K562 (cell line): Measurements from ENCODE around the gene CAPN2. TPM values are rescaled to one million over a fixed set of nuclear protein-coding genes. Genes with fewer than 3 reads are reported as not detected.

Source experiments
- BRF1 ChIP-seq: IDR thresholded peaks from 3 replicates; pipeline ENCODE4 v1.6.1; 2011; ENCODE audit warnings: borderline replicate concordance, mild to moderate bottlenecking; ENCODE audit not compliant: insufficient read length; ENCODE audit errors: extremely low read depth
- EZH2 ChIP-seq: IDR thresholded peaks from 2 replicates; pipeline ENCODE4 v1.6.1; 2012; ENCODE audit warnings: low read depth, mild to moderate bottlenecking, inconsistent platforms, low read length, borderline replicate concordance
- GTF2A2 ChIP-seq: IDR thresholded peaks from 2 replicates; pipeline ENCODE4 v1.6.1; 2016; ENCODE audit warnings: mild to moderate bottlenecking, missing genetic modification characterization, missing compliant biosample characterization
- KLF16 ChIP-seq: IDR thresholded peaks from 2 replicates; pipeline ENCODE4 v1.6.1; 2016; ENCODE audit warnings: antibody characterized with exemption
- NFYB ChIP-seq: IDR thresholded peaks from 2 replicates; pipeline ENCODE4 v1.6.1; 2011; ENCODE audit warnings: mild to moderate bottlenecking, moderate library complexity; ENCODE audit not compliant: insufficient read length; ENCODE audit errors: extremely low read depth
- NR2F6 ChIP-seq: fragments of 450-650 bp; formaldehyde crosslinking; IDR thresholded peaks from 2 replicates; pipeline ENCODE4 v1.4.0; 2020; ENCODE audit warnings: mild to moderate bottlenecking
- RBM14 ChIP-seq: fragments of 200-400 bp; formaldehyde crosslinking; IDR thresholded peaks from 2 replicates; pipeline ENCODE4 v1.6.1; 2018; ENCODE audit warnings: low read depth, mild to moderate bottlenecking, low read length, moderate library complexity, borderline replicate concordance; ENCODE audit not compliant: insufficient read depth
- RFX5 ChIP-seq: IDR thresholded peaks from 2 replicates; pipeline ENCODE4 v1.6.1; 2011; ENCODE audit warnings: low read depth, mild to moderate bottlenecking, improper control_type of control experiment, low read length
- STAT5B ChIP-seq: fragments of 250-450 bp; sonication (Bioruptor Pico); IDR thresholded peaks from 2 replicates; pipeline ENCODE4 v1.8.0; 2021; ENCODE audit warnings: mild to moderate bottlenecking, inconsistent platforms
- ZC3H4 ChIP-seq: sonication (generic); formaldehyde crosslinking; IDR thresholded peaks from 2 replicates; pipeline ENCODE4 v1.9.0; 2021; ENCODE audit warnings: missing genetic modification reagents, borderline replicate concordance
- ZFPM2 ChIP-seq: fragments of 250-450 bp; sonication (Bioruptor Pico); IDR thresholded peaks from 2 replicates; pipeline ENCODE4 v1.5.1; 2022; ENCODE audit warnings: mild to moderate bottlenecking
- ZNF717 ChIP-seq: fragments of 250-450 bp; sonication (Bioruptor Pico); IDR thresholded peaks from 2 replicates; pipeline ENCODE4 v1.5.0; 2021
- ZNF785 ChIP-seq: fragments of 250-450 bp; sonication (Bioruptor Pico); IDR thresholded peaks from 2 replicates; pipeline ENCODE4 v1.4.0; 2020; ENCODE audit warnings: mild to moderate bottlenecking
- polyA plus RNA-seq, 8 experiments: library from polyadenylated mRNA; depleted of rRNA in 4 of 8; stranded (reverse) in 5 of 8; unstranded in 3 of 8; fragments of >200 nt; fragmentation: Nextera tagmentation in 2 of 8; fragmentation: Illumina TruSeq in 1 of 8; extraction: Ambion mirVana in 2 of 8; extraction: Trizol in 1 of 8; gene quantifications; 2 replicates each; pipeline versions ENCODE4 v1.2.1 to v1.2.3, GENCODE V29; 2011 to 2014; ENCODE audit warnings: inconsistent platforms in 1 of 8, missing spikeins in 1 of 8
- total RNA-seq, 7 experiments: library from RNA; depleted of rRNA in 6 of 7; stranded (reverse); fragments of >200 nt in 6 of 7; fragmentation: Illumina TruSeq in 2 of 7; extraction: Trizol in 2 of 7; gene quantifications; 2 replicates each; pipeline versions ENCODE4 v1.2.1 to v1.2.3, GENCODE V29; 2011 to 2021; ENCODE audit warnings: low replicate concordance in 1 of 7
- TF ChIP-seq, protein P1 (sequence below): sonication (generic); formaldehyde crosslinking; IDR thresholded peaks from 2 replicates; pipeline ENCODE4 v1.8.1; 2022; ENCODE audit warnings: missing genetic modification reagents
- TF ChIP-seq, protein P2 (sequence below): fragments of 250-450 bp; sonication (Bioruptor Pico); IDR thresholded peaks from 2 replicates; pipeline ENCODE4 v1.5.0; 2021; ENCODE audit warnings: mild to moderate bottlenecking, borderline replicate concordance
- TF ChIP-seq, protein P3 (sequence below): IDR thresholded peaks from 3 replicates; pipeline ENCODE4 v1.6.1; 2011; ENCODE audit warnings: borderline replicate concordance, mild to moderate bottlenecking, moderate library complexity; ENCODE audit not compliant: insufficient read length; ENCODE audit errors: extremely low read depth
- TF ChIP-seq, protein P4 (sequence below), 2 experiments: fragments of 150-350 bp in 1 of 2; IDR thresholded peaks; 2 replicates each; pipeline ENCODE4 v1.6.1; 2012 to 2016; ENCODE audit warnings: low read depth in 2 of 2, low read length in 2 of 2, mild to moderate bottlenecking in 1 of 2, moderate library complexity in 1 of 2

Gene CAPN2
- total and polyA plus RNA-seq, 9 of the 15 experiments (the other 6 are each of a cell fraction or from before 2014, with no cell fraction given), result 24.6 to 157 (median 101) TPM

DNA sequence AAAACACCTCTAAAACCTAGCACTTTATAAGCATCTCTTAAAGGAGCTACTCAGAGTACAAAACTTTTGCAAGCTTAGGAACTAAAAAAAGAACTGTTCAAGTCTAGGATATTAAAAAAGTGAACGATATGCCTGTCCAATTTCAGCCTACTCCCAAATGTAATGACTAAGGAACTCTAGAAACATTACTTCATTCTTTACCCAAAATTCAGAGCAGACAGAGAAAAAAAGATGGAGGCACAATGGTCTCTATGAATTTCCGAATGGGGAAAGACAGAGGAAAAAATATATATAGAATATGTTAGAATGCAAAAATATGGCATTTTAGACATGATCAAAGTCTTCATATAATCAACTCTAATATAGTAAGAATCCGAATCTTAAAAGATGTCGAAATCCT, 72.2 kb downstream of the CAPN2 start (continued):
- TF ChIP-seq, protein P1, sequence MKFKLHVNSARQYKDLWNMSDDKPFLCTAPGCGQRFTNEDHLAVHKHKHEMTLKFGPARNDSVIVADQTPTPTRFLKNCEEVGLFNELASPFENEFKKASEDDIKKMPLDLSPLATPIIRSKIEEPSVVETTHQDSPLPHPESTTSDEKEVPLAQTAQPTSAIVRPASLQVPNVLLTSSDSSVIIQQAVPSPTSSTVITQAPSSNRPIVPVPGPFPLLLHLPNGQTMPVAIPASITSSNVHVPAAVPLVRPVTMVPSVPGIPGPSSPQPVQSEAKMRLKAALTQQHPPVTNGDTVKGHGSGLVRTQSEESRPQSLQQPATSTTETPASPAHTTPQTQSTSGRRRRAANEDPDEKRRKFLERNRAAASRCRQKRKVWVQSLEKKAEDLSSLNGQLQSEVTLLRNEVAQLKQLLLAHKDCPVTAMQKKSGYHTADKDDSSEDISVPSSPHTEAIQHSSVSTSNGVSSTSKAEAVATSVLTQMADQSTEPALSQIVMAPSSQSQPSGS (CRISPR knock-in tag), result no peak
- peak; percentile 61; the same call in 1 of the 2 replicates for TF ChIP-seq STAT5B
- no peak for TF ChIP-seq KLF16
- no peak for TF ChIP-seq RFX5
- TF ChIP-seq, protein P2, sequence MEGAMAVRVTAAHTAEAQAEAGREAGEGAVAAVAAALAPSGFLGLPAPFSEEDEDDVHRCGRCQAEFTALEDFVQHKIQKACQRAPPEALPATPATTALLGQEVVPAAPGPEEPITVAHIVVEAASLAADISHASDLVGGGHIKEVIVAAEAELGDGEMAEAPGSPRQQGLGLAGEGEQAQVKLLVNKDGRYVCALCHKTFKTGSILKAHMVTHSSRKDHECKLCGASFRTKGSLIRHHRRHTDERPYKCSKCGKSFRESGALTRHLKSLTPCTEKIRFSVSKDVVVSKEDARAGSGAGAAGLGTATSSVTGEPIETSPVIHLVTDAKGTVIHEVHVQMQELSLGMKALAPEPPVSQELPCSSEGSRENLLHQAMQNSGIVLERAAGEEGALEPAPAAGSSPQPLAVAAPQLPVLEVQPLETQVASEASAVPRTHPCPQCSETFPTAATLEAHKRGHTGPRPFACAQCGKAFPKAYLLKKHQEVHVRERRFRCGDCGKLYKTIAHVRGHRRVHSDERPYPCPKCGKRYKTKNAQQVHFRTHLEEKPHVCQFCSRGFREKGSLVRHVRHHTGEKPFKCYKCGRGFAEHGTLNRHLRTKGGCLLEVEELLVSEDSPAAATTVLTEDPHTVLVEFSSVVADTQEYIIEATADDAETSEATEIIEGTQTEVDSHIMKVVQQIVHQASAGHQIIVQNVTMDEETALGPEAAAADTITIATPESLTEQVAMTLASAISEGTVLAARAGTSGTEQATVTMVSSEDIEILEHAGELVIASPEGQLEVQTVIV (CRISPR knock-in tag), result no peak
- no peak for TF ChIP-seq ZNF717
- peak; percentile 92 for TF ChIP-seq GTF2A2
- no peak for TF ChIP-seq ZC3H4 (CRISPR knock-in tag)
- TF ChIP-seq ZFPM2 (CRISPR knock-in tag), result no peak
- TF ChIP-seq NR2F6 (CRISPR knock-in tag), result no peak
- TF ChIP-seq, protein P3, sequence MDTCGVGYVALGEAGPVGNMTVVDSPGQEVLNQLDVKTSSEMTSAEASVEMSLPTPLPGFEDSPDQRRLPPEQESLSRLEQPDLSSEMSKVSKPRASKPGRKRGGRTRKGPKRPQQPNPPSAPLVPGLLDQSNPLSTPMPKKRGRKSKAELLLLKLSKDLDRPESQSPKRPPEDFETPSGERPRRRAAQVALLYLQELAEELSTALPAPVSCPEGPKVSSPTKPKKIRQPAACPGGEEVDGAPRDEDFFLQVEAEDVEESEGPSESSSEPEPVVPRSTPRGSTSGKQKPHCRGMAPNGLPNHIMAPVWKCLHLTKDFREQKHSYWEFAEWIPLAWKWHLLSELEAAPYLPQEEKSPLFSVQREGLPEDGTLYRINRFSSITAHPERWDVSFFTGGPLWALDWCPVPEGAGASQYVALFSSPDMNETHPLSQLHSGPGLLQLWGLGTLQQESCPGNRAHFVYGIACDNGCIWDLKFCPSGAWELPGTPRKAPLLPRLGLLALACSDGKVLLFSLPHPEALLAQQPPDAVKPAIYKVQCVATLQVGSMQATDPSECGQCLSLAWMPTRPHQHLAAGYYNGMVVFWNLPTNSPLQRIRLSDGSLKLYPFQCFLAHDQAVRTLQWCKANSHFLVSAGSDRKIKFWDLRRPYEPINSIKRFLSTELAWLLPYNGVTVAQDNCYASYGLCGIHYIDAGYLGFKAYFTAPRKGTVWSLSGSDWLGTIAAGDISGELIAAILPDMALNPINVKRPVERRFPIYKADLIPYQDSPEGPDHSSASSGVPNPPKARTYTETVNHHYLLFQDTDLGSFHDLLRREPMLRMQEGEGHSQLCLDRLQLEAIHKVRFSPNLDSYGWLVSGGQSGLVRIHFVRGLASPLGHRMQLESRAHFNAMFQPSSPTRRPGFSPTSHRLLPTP, result no peak
- TF ChIP-seq ZNF785, result no peak
- TF ChIP-seq, protein P4, sequence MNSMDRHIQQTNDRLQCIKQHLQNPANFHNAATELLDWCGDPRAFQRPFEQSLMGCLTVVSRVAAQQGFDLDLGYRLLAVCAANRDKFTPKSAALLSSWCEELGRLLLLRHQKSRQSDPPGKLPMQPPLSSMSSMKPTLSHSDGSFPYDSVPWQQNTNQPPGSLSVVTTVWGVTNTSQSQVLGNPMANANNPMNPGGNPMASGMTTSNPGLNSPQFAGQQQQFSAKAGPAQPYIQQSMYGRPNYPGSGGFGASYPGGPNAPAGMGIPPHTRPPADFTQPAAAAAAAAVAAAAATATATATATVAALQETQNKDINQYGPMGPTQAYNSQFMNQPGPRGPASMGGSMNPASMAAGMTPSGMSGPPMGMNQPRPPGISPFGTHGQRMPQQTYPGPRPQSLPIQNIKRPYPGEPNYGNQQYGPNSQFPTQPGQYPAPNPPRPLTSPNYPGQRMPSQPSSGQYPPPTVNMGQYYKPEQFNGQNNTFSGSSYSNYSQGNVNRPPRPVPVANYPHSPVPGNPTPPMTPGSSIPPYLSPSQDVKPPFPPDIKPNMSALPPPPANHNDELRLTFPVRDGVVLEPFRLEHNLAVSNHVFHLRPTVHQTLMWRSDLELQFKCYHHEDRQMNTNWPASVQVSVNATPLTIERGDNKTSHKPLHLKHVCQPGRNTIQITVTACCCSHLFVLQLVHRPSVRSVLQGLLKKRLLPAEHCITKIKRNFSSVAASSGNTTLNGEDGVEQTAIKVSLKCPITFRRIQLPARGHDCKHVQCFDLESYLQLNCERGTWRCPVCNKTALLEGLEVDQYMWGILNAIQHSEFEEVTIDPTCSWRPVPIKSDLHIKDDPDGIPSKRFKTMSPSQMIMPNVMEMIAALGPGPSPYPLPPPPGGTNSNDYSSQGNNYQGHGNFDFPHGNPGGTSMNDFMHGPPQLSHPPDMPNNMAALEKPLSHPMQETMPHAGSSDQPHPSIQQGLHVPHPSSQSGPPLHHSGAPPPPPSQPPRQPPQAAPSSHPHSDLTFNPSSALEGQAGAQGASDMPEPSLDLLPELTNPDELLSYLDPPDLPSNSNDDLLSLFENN (IDR thresholded peaks at IDR 0.05; ENCODE audit: low read depth in 2 of 2, low read length in 2 of 2), result no peak
- no peak for TF ChIP-seq RBM14
- no peak for TF ChIP-seq BRF1
- no peak for TF ChIP-seq EZH2
- no peak for TF ChIP-seq NFYB
